ENCODE results near the gene B3GALT2.
"Not testable (repeated sequence)": the region's sequence is repeated elsewhere in the genome, so short reads cannot be mapped to it uniquely, and the experiment has no call there.

The B3GALT2 gene

GRCh38 chr1:193185901-193186731 lies at the start of gene B3GALT2:
TSS of gene B3GALT2 (minus strand) at chr1:193186613. CDS start at chr1:193181562, 5,051 bp downstream.
- no peak for DNase-seq

DNA sequence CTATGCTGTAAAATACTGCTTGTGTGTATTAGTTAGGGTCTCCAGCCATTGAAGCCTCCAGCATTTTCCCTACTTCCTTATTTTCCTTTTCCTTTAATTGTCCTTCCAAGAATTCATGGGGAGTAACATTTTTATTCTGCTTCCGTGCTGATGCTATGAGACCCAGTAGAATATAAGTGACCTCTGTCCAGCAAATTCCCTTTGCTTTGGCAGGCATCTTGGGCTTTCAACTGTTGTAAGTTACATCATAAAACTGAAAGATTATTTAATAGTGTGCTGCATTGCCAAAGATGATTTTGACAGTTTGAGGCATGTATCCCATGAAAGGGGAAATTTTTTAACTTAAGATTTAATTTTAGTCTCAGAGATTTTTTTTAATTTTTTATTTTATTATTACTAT lies 48.1 kb upstream of the B3GALT2 start:
- no peak for DNase-seq

DNA sequence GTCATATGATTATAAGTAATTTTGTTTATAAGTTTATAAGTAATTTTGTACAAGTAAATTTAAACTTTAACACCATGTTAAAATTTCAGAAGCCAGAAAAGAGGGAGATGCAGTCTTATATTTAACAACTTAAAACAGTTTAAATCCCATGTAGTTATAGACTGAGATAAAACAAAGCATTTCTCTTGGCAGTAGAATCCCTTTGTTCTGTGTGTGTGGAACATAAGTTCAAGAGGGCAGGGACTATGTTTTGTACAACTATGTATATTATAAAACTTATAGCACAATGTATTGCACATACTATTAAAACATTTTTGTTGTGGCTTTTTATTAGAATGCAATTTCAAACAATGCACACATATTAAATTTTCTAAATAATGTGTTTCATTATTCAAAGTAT lies 44.7 kb upstream of the B3GALT2 start:
- not testable (repeated sequence) for DNase-seq

DNA sequence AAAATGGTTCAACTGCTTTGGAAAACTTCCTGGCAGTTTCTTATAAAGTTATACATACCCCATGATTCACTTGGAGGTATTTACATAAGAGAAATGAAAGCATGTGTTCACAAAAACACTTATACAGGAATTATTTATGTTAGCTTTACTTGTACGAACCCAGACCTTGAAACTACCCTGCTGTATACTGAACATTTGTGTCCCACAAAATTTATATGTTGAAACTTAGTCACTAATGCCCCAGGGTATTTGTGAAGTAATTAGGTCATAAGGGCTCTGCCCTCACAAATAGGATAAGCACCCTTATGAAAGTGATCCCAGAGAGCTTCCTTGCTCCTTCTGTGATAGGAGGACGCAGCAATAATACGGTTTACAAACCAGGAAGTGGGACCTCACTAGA lies 42.7 kb upstream of the B3GALT2 start:
- no peak for DNase-seq

GRCh38 chr1:193222056-193222615 lies 35.7 kb upstream of the B3GALT2 start:
- no peak for DNase-seq

- DNase-seq, result no peak
These were observed 35.2 kb upstream of the B3GALT2 start for GRCh38 chr1:193221651-193222050.

GRCh38 chr1:193219391-193219790 lies 33.0 kb upstream of the B3GALT2 start:
- DNase-seq, result no peak

DNA sequence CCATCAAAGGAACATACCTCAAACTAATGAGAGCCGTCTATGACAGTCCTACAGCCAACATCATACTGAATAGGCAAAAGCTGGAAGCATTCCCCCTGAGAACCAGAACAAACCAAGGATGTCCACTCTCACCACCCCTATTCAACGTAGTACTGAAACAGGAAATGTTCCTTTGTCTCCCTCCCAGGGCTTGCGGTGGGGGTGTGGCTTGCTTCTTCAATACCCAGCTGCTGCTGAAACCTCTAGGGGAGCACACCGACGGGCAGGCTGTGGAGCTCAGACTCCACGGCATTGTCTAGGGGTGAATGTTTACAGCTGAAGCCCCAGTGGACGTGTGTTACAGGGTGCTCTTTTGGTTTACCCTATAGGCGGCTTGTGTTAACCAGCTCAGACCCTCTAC lies 30.5 kb upstream of the B3GALT2 start:
- no peak for DNase-seq

DNA sequence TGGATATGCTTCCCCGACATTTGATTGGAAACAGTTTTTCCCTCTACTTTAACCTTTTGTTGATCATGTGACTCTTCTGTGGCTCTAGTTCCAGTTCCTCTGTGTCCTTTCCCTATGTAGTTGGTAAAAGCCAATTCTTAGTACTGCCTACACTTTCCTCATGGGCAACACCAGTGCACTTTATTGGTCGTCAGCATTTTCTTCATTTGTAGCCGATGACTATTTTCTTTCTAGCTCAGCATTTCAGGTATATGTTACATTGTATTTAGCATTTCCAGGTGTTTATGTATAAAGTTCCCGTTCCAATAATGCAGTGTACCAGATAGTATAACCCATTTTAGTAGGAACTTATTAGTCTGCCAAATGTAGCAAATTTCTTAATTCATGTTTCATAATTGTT lies 27.6 kb upstream of the B3GALT2 start:
- DNase-seq, result no peak

DNA sequence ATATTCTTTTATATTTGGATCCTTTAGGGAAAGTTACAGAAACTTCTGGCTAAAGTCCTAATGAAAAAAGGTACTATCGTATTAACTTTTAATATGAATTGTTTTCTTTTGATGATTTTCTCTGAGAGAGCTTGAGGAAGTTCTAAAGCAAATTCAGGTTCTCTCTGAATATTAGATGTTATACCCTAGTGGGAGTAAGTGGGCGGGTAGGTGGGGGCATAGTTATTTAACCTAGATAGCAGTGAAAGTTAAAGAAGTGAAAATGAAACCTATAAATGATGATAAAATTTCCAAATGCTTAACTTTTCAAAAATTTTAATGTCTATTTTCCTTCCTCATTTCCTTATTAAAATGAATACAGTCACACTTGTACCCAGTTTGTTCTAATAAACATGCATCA lies 26.2 kb upstream of the B3GALT2 start:
- DNase-seq, result no peak

DNA sequence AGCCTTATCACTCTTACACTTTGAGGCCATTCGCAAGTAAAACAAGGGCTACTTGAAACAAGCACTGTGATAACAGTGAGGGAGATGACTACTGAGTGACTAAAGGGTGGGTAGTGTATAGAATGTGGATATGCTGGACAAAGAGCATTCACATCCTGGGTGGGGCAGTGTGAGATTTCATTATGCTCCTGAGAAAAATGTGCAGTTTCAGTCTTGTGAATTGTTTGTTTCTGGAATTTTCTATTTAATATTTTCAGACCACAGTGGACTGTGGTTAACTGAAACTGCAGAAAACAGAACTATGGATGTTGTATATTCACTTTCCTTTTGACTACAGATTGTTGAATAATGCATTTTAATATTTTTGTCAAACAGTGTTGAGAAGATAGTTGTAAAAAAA lies 25.1 kb upstream of the B3GALT2 start:
- DNase-seq, result no peak

- DNase-seq, result no peak
These were observed 24.6 kb upstream of the B3GALT2 start for GRCh38 chr1:193210996-193211395.

- DNase-seq, result no peak
These were observed 14.6 kb upstream of the B3GALT2 start for GRCh38 chr1:193201021-193201420.

DNA sequence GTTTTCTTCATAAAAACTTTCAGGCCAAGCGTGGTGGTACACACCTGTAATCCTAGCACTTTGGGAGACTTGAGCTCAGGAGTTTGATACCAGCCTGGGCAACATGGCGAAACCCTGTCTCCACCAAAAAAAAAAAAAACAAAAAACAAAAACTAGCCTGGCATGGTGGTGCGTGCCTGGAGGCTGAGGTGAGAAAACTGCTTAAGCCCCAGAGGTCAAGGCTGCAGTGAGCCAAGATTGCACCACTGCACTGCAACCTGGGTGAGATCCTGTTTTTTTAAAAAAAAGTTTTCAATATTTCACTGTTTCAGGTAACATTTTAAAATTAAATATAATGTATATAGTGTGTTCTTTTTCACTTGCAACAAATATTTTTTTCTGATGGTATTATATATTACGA lies 13.5 kb upstream of the B3GALT2 start:
- no peak for DNase-seq

DNA sequence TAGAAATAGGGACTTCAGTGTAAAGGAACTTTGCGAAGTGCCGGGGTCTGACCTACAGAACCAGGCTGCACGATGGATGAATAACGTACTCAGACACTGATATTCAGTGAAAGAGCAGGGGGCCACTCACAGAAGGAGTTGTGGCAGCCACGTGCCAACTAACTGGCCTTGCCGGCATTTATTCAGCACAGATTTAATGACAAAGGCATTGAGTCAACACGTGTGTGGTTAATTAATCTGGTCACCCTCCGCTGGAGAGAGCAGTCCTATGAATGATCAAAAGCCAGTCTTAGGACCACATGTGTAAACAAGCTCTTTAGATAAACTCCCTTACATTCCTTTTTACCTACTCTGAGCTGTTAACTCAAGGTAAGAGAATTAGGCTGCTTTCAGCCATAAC lies 6.2 kb upstream of the B3GALT2 start:
- DNase-seq, result no peak

DNA sequence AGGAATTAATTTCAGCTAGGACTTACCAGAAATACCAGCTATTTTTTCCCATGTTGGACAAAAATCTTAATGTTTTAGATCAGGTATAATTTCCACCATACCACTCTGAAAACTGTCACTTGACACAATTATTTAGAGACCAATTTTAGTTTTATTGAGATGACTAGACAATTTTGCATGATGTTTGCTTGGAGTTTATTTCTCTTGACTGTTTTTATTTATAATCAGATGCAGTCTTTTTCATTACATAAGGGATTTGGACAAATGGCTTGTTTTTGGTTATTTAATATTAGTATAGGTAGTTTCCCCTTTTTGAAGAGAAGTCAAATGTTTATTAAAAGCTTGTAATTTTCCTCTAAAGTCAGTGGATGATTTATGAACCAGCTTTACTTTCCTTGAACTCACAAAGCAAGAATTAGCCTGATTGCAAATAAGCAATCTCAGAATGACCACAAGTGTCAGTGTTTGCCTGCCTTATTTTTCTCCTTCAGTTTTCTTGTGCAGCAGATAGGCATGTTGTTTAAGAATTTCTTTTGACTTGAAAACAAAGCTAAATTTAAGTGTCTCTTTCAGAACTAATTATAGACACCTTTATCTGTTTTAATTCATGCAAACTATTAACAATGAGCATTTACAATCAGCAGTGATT lies 3.8 kb upstream of the B3GALT2 start:
- no peak for DNase-seq

GRCh38 chr1:193189442-193190095 lies 3.2 kb upstream of the B3GALT2 start:
- DNase-seq, result no peak

- DNase-seq, result not testable (repeated sequence)
These were observed 2.5 kb upstream of the B3GALT2 start for GRCh38 chr1:193188915-193189314.

DNA sequence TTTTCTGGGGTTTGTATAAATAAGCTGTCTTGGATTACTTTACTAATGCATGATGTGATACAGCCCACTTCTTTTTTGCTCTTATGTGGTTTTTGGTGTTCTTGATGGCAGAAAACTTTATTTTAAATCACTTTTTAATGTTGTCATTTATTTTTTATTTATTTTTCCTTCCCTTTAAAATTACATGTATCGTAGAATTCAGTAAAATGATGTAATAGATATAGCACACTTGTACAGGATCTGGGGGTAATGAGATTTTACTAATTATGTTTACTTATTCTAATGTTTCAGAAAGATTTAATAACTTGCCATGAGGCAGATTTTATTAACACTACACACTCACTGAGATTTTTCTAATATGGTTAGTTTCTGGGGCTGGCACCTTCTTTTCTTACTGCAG lies 701 bp upstream of the B3GALT2 start:
- no peak for DNase-seq

DNA sequence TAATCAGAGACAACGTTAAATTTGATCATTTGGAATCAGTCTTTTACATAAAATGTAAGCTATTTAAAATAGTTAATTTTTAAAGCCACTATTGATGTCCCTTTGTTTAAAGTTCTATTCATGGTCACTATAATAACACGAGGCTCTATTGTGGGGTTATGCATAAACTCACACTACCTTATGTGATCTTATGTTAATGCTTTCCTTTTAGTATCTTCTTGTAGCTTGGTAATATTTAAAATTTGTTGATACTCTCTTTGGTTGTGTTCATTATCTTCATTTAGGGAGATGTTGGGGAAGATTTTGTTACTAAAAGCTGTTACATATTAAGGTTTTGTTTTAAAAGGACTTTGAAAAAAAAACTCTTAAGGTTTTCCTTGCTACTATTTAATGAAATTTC lies 1.2 kb downstream of the B3GALT2 start:
- no peak for DNase-seq

- no peak for DNase-seq
These were observed 1.6 kb downstream of the B3GALT2 start for GRCh38 chr1:193184776-193185175.

DNA sequence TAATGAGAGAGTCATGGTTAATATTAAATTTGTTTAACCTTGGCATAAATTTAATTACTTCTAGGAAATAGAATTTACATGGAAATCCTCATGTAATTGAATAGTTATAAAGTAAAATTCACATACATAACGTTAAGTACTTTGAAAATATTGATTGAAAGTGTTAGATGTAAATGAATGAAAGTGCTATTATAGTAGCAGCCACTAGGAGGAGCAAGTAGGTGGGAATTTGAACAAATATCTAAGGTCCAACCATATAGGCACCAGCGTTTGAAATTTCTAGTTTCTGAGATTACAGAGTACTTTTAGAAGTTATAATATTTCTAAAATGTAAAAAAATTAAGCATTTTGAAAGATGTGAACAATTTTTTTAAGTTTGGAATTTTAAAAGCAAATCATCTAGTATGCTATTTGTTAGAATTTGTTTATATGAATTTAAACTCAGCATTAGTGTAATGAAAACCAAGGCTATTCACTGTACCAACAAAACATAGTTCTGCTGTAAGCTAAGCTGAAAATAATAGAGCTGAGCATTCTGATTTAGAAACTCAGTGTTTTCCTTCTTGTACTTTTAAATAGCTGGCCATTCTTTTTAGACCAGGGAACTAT lies 3.3 kb downstream of the B3GALT2 start:
- DNase-seq, result no peak

DNA sequence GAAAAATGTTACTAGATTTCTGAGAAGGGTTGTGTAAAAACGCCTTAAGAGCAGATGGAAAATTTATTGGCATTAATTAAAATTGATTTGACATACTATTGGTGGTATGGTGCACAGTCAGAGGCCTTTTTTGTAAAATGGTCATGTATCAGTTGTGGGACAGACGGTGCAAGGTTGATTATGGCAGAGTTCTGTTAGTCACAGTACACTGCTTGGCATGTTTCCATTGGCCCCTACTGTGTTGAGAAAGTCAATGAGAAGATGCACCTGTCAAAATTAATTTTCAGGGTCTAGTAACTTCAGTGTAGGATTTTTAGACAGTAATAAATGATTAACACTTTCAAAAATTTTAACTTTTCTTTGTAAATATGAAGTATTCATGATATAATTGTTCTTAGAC lies 4.4 kb downstream of the B3GALT2 start:
- DNase-seq, result peak in 1 of 2 experiments; percentile 45

Data from cerebellar nuclear complex (tissue), 1 donor.